LNCaP clone FGC (cell line): ENCODE measurements around the gene KLRD1.

Source experiments
- DNase-seq: peaks from one replicate; pipeline ENCODE4 v3.0.0-alpha.2; 2011; ENCODE audit warnings: low read depth
- H3K4me3 ChIP-seq: 2 replicates; pipeline ENCODE4 v1.5.1; 2011; ENCODE audit warnings: mild to moderate bottlenecking, low read depth, low read length, control low read depth
- CTCF ChIP-seq: IDR thresholded peaks from 2 replicates; pipeline ENCODE4 v1.5.1; 2012; ENCODE audit warnings: mild to moderate bottlenecking; ENCODE audit not compliant: control insufficient read depth, insufficient read depth; ENCODE audit errors: extremely low read depth

KLRD1 gene

DNA sequence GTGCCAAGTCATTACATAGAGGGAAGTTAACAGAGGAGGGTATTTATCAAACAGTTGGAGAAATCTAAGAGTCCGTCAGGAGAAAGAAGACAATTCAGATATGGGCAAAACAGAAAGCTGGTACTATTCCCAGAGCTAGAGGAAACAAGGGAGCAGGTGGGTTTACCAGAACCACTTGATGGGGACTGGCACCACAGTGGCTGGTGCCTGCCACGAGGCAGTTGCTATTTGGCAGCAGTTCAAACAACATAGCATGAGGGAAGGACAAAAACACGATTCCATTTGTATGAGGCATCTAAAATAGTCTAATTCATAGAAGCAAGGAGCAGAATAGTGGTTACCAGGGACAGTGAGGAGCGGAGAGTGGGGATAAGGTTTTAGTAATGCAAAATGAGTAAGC, 24.6 kb upstream of the KLRD1 start:
- DNase-seq = no peak
- no peak overlapping the region for H3K4me3 ChIP-seq
- TF ChIP-seq CTCF = no peak

GRCh38 chr12:10285919-10286318, 21.8 kb upstream of the KLRD1 start:
- no peak overlapping the region for H3K4me3 ChIP-seq
- no peak for TF ChIP-seq CTCF
- DNase-seq = no peak

DNA sequence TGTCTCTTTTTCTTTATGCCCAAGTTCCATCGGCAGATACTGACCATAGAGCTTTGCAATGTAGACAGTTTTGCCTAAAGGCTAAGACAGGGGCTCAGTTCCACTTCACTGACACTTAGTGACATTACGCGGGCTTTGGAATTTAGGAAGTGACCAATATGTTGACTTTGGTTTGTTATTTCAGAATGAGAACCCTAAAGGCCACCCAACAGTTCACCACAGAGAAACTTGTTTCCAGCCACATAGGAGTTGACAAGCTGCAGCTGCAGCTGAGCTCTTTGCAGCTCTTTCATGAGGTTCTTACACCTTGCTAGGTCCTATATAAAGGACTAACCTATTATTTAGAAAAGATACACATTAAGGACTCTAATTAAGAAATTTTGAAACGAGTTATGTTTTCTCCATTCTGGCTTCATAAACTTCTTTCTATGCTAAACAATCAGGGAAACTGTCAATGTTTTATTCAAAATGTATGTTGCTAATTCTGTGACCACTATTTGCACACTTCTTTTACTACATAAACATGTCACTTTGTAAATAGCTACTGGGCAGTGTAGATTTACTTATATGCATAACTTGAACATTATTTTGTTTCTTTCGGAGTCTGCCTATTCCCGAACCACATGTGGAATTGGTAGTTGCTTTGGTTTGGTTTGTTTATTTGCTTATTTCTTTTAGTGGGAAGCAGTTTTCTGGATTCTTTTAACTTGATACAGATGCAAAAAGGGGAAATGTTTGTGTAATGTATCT, 18.5 kb upstream of the KLRD1 start:
- TF ChIP-seq CTCF = no peak
- no peak for DNase-seq
- no peak overlapping the region for H3K4me3 ChIP-seq

DNA sequence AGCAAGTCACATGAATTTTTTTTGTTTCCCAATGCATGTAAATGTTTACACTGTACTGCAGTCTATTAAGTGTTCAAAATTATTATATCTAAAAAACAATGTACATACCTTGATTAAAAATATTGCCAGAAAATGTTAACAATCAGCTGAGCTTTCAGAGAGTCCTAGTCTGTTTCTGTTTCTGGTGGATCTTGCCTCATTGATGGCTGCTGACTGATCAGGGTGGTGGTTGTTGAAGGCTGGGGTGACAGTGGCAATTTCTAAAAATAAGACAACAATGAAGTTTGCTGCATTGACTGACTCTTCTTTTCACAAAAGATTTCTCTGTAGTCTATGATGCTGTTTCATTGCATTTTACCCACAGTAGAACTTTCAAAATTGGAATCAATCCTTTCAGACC, 16.6 kb upstream of the KLRD1 start:
- H3K4me3 ChIP-seq = no peak overlapping the region
- TF ChIP-seq CTCF = no peak
- DNase-seq = no peak

- no peak for DNase-seq
- H3K4me3 ChIP-seq = no peak overlapping the region
- TF ChIP-seq CTCF = no peak
These were observed 14.5 kb upstream of the KLRD1 start for GRCh38 chr12:10293151-10293550.

GRCh38 chr12:10293570-10294227, 14.0 kb upstream of the KLRD1 start:
- no peak for TF ChIP-seq CTCF

More at GRCh38 chr12:10293570-10294227, 14.0 kb upstream of the KLRD1 start:
- no peak for DNase-seq
- H3K4me3 ChIP-seq = no peak overlapping the region
